Brain pericyte (primary cell): ENCODE measurements around the gene MOAP1.
"Not testable (repeated sequence)": the region's sequence is repeated elsewhere in the genome, so short reads cannot be mapped to it uniquely, and the experiment has no call there.

Experiments
- DNase-seq: peaks from one replicate; pipeline ENCODE4 v3.0.0-alpha.2; 2012; ENCODE audit warnings: low read depth, low spot score

The MOAP1 gene

GRCh38 chr14:93185349-93185720 is 638 bp upstream of the MOAP1 start:
- DNase-seq, result no peak

DNA sequence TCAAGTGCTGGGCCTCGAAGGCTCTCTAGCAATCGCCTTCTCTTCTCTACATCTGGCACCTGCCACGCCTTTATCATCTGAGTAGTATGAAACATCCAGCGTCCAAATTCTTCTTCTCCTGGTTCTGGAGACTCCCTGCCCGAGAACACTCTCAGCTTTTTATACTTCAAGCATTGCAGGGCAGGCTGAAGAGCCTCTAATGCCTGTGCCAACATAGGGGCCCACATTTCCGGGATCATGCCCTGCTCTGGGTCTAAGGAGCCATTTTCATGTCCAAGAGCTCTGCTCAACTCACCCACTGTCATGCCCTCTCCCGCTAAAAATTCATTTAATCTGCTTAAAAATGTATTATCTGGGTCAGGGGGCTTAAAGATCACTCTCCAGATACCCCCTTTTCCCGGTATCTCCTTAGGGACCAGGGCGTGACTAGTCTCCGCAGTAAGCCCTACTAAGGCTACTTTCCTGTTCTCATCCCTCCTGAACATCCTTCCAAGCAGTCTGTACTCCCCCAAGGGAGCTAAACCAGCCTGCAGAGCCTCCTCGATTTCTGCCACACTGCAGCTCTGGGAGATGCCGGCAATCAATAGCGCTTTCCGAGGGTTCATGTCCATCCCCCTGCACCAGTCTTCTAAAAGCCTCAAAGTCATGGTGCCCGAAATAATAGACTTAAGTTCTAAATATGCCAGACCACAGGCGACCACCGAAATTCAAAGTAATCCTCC is 940 bp downstream of the MOAP1 start:
- no peak for DNase-seq

GRCh38 chr14:93175492-93175891 is 9.2 kb downstream of the MOAP1 start:
- DNase-seq, result no peak

GRCh38 chr14:93174731-93175130 is 10.0 kb downstream of the MOAP1 start:
- DNase-seq, result not testable (repeated sequence)

- DNase-seq, result no peak
Measured at GRCh38 chr14:93173943-93174395, 10.7 kb downstream of the MOAP1 start.

GRCh38 chr14:93171376-93171775 is 13.3 kb downstream of the MOAP1 start:
- DNase-seq, result no peak

DNA sequence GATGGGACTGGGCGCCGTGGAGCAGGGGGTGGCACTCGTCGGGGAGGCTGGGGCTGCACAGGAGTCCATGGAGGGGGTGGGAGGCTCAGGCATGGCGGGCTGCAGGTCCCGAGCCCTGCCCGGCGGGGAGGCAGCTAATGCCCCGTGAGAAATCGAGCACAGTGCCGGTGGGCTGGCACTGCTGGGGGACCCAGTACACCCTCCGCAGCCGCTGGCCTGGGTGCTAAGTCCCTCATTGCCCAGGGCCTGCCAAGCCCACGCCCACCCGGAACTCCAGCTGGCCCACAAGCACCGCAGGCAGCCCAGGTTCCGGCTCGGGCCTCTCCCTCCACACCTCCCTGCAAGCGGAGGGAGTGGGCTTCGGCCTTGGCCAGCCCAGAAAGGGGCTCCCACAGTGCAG is 14.6 kb downstream of the MOAP1 start:
- DNase-seq, result not testable (repeated sequence)

- not testable (repeated sequence) for DNase-seq
Measured at GRCh38 chr14:93169619-93170018, 15.1 kb downstream of the MOAP1 start.

DNA sequence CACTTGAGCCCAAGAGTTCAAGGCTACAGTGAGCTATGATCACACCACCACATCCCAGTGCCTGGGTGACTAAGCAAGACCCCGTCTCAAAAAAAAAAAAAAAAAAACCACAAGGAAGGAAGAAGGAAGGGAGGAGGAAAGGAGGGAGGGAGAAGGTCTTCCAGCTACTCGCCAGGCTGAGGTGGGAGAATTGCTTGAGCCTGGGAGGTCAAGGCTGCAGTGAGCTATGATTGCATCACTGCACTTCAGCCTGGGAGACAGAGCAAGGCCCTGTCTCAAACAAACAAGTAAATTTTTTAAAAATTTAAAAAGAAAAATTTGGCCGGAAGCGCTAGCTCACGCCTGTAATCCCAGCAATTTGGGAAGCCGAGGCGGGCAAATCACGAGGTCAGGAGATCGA is 16.1 kb downstream of the MOAP1 start:
- DNase-seq, result not testable (repeated sequence)

DNA sequence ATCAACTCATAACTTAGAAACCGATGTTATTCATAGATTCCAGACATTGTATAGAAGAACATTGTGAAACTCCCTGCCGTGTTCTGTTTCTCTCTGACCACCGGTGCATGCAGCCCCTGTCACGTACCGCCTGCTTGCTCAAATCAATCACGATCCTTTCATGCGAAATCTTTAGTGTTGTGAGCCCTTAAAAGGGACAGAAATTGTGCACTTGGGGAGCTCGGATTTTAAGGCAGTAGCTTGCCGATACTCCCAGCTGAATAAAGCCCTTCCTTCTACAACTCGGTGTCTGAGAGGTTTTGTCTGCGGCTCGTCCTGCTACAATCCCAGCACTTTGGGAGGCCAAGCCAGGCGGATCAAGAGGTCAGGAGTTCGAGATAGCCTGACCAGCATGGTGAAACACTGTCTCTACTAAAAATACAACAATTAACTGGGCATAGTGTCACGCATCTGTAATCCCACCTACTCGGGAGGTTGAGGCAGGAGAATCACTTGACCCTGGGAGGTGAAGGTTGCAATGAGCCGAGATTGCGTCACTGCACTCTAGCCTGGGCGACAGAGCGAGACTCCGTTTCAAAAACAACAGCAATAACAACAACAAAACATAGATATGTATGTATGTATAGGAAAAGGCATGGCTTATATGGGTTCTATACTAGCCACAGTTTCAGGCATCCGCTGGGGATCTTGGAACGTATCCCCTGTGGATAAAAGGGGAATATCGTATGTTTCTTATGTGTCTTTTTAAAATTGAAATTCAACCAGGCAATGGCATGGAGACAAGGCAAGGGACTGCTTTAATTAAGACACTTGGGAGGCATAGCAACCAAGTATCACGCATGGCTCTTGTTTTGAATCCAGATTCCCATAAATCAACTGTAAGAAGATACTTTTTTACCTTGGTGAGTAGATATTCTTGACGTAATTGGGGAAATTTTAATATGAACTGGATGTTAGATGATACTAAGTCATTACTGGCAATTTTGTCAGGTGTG is 19.1 kb downstream of the MOAP1 start:
- DNase-seq, result not testable (repeated sequence)

DNA sequence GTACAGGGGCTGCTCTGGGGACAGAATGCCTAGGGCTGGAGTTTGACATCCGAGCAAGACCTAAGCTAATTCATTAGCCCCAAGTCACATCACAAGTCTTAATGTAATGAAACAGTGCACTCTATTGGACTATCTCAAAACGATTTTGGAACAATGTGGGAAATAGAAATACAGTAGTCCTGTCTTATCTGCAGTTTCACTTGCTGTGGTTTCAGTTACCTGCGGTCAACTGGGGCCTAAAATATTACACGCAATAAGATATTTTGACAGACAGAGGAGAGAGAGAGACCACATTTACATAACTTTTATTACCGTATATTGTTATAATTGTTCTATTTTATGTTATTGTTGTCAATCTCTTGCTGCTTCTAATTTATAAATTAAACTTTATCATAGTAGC is 21.1 kb downstream of the MOAP1 start:
- DNase-seq, result no peak

DNA sequence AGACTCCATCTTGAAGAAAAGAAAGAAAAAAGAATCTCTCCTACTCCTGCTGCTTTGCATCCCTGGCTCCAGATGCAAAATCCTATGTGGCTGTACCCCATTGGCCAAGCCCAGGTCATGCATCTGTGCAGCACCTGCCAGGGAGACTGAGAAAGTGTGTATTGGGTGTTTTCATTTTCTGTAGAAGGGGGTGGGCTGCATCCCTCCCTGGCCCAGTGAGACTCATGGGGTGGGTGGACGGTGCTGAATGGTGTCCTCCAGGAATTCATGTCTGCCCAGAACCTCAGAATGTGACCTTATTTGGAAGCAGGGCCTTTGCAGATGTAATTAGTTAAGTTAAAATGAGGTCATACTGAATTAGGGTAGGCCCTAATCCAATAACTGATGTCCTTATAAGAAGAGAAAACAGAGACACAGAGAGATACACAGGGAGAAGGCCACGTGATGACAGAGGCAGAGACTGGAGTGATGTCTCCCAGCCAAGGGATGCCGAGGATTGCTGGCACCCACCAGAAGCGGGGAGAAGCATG is 23.2 kb downstream of the MOAP1 start:
- no peak for DNase-seq

DNA sequence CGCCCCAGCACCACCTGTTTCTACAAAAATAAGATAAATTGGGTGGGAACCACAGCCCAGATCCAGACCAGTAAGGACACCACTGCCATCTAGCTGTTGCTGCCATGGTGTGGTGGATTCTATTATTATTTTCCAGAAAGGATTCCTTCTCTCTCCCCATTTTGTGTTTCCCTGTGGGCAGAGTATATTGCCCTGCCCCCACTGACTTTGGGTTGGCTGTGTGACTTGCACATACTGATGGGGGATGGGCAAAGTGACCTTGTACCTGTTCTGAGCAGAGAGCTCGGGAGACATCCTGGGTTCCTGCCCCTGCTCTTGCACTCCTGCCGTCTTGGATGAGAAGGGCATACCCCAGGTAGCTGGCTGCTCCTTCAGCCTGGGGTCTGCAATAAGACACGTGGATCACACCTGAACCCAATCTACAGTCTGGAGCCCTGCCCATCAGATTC is 24.3 kb downstream of the MOAP1 start:
- no peak for DNase-seq

DNA sequence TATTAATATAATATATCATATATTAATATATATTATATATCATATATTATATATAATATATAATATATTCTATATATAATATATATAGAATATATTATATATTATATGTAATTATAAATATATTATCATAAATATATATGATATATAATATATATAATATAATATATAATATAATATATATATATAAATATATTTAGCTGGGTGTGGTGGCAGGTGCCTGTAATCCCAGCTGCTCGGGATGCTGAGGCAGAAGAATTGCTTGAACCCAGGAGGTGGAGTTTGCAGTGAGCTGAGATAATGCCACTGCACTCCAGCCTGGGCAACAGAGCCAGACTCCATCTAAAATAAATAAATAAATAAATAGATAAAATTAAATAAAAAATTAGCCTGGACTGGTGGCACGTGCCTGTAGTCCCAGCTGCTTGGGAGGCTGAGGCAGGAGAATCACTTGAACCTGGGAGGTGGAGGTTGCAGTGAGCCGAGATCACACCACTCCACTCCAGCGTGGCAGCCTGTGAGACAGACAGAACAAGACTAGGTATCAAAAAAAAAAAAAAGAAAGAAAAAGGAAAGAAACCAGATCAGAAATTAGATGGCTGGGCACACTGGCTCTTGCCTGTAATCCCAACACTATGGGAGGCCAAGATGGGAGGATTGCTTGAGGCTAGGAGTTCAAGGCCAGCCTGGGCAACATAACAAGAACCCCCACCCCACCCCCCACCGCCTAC is 24.9 kb downstream of the MOAP1 start:
- not testable (repeated sequence) for DNase-seq

GRCh38 chr14:93158349-93158748 is 26.3 kb downstream of the MOAP1 start:
- DNase-seq, result not testable (repeated sequence)

GRCh38 chr14:93156693-93157369 is 27.9 kb downstream of the MOAP1 start:
- no peak for DNase-seq

DNA sequence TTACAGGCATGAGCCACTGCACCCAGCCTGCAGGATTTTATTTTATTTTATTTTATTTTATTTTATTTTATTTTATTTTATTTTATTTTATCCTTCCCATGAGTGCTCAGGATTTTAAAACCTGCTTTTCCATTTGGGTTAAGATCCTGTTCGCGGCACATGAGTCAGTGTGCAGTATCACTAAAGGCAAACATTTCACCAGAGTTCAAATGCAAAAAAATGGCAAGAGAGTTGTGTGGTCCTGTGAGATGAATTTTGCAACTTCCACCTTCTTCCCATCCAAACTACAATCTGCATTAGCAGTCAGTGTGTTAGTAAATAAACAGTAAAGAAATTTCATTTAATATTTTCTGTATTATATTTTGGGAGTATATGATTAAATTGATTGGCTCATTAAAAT is 29.0 kb downstream of the MOAP1 start:
- no peak for DNase-seq

DNA sequence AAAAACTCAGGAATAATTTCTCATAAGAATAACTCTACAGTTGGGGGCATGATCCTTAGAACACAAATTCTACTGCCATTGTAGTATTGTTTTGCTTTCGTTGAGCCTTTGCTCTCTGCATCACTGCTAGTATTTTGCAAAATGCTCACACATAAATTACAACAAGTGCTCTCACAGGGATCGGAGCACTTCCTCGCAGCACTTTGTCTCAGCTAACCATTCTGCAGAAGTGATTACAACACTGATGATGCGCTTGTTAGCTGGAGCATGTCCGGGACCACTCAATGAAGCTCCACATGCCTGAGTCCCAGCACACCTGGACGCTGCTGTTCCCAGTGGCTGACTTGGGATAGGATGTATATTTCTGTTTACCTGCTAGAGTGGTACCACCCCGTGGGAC is 31.6 kb downstream of the MOAP1 start:
- DNase-seq, result no peak

GRCh38 chr14:93150227-93151208 is 34.2 kb downstream of the MOAP1 start:
- no peak for DNase-seq

DNA sequence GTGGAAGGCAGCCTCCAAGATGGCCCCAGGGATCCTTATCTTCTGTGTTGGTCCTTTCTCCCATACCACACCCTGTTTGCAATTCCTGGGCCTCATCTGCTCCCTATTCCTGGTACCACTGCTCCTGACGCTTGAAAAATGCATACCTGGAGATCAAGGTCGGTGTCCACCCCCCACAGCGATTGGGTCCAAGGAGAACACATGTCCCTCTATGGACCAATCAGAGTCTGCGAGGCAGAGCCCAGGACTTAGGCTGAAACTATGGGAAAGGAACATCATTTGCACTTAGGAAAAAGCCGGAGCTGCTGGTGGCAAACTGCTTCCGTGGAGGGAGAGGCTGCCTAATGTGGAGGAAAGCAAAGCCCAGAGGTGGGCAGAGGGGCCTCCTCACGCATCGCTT is 35.7 kb downstream of the MOAP1 start:
- no peak for DNase-seq
